Vagina (tissue), 2 donors: Measurements from ENCODE around the gene RASSF7. TPM values are rescaled to one million over a fixed set of nuclear protein-coding genes. Genes with fewer than 3 reads are reported as not detected.

ENCODE experiments used
- DNase-seq, 2 donors: peaks; one replicate each; pipeline ENCODE4 v3.0.0-alpha.2; 2017; ENCODE audit errors: extremely low spot score in 2 of 2
- H3K27ac ChIP-seq: fragments of 200-600 bp; sonication (generic); one replicate; pipeline ENCODE4 v1.5.1; 2019
- H3K27me3 ChIP-seq: fragments of 200-600 bp; sonication (generic); one replicate; pipeline ENCODE4 v1.5.1; 2019
- H3K36me3 ChIP-seq, 2 donors: fragments of 200-600 bp; sonication (generic); one replicate each; pipeline ENCODE4 v1.5.1; 2017 to 2019
- H3K4me1 ChIP-seq: fragments of 200-600 bp; sonication (generic); one replicate; pipeline ENCODE4 v1.5.1; 2019
- H3K4me3 ChIP-seq, 2 donors: fragments of 200-600 bp; sonication (generic); 1 replicate in 1 of 2; 2 replicates in 1 of 2; pipeline ENCODE4 v1.5.1; 2016 to 2019
- H3K9me3 ChIP-seq: fragments of 200-600 bp; sonication (generic); one replicate; pipeline ENCODE4 v1.5.1; 2019
- CTCF ChIP-seq, 3 experiments: fragments of 450-650 bp in 2 of 3; fragments of 200-600 bp in 1 of 3; sonication (generic) in 1 of 3; IDR thresholded peaks; one replicate each; pipeline ENCODE4 v1.5.1; 2017 to 2019; ENCODE audit warnings: antibody characterized with exemption in 3 of 3, mild to moderate bottlenecking in 2 of 3, moderate library complexity in 2 of 3
- POLR2A ChIP-seq, 2 donors: fragments of 450-650 bp; IDR thresholded peaks; one replicate each; pipeline ENCODE4 v1.6.1; 2017; ENCODE audit warnings: antibody characterized with exemption in 2 of 2, mild to moderate bottlenecking in 2 of 2, moderate library complexity in 2 of 2
- POLR2AphosphoS5 ChIP-seq, 2 donors: sonication (generic); formaldehyde crosslinking; IDR thresholded peaks; one replicate each; pipeline ENCODE4 v1.9.0; 2017; ENCODE audit warnings: antibody characterized with exemption in 2 of 2, mild to moderate bottlenecking in 2 of 2, low read depth in 1 of 2; ENCODE audit not compliant: insufficient read depth in 1 of 2
- intact Hi-C: fragments of 100-400 bp; cut with DNase I; formaldehyde crosslinking; loops from one replicate; pipeline ENCODE4 v1.15.1; 2023
- total RNA-seq: library from RNA; depleted of rRNA; stranded (reverse); fragments of >200 nt; gene quantifications from one replicate; pipeline ENCODE4 v1.2.3, GENCODE V29; 2016

RASSF7 gene
- total RNA-seq, 1 donor from 2014 or later = 14.7 TPM

- H3K27ac ChIP-seq = no peak overlapping the region
- TF ChIP-seq POLR2AphosphoS5 (IDR thresholded peaks at IDR 0.05; ENCODE audit: insufficient read depth in 1 of 2, low read depth in 1 of 2) (no peak), CTCF (IDR thresholded peaks at IDR 0.05) (no peak), POLR2A (IDR thresholded peaks at IDR 0.05) (no peak)
- H3K9me3 ChIP-seq = no peaks in the 10 kb centered on the region
- no peak overlapping the region for H3K4me3 ChIP-seq
- no peak for DNase-seq
- peaks cover 20% of the 10 kb centered on the region for H3K4me1 ChIP-seq
- no peaks in the 10 kb centered on the region for H3K36me3 ChIP-seq
- intact Hi-C loops = loop anchor here (10.0 kb wide), 1 partner anchor 171 kb away; no protein-coding TSS in a partner anchor
- H3K27me3 ChIP-seq = peaks cover 14% of the 10 kb centered on the region
Observed at GRCh38 chr11:553083-553987, 7.4 kb upstream of the RASSF7 start.

DNA sequence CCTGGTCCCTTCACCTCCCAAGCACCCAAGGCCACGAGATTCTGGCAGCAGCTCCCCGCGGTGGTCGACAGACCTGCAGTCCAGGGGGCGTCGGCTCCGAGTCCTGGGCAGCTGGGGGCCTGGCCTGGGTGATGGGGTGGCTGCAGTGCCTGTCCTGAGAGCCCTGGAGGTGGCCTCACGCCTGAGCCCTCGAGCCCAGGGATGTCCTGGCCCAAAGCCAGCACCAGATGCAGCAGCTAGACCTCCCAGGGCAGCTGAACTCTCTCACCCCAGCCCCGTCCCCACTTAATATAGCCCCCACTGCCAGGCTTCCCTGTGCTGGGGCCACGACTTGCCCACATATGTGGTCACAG, 6.8 kb upstream of the RASSF7 start:
- Histone ChIP-seq H3K9me3 (no peaks in the 10 kb centered on the region), H3K27ac (no peak overlapping the region), H3K4me3 (no peak overlapping the region), H3K27me3 (peaks cover 14% of the 10 kb centered on the region), H3K4me1 (peaks cover 20% of the 10 kb centered on the region), H3K36me3 (no peaks in the 10 kb centered on the region)
- intact Hi-C loops = loop anchor here (10.0 kb wide), 1 partner anchor 171 kb away; no protein-coding TSS in a partner anchor
- no peak for DNase-seq
- TF ChIP-seq POLR2A (IDR thresholded peaks at IDR 0.05) (no peak), CTCF (IDR thresholded peaks at IDR 0.05) (no peak)

DNA sequence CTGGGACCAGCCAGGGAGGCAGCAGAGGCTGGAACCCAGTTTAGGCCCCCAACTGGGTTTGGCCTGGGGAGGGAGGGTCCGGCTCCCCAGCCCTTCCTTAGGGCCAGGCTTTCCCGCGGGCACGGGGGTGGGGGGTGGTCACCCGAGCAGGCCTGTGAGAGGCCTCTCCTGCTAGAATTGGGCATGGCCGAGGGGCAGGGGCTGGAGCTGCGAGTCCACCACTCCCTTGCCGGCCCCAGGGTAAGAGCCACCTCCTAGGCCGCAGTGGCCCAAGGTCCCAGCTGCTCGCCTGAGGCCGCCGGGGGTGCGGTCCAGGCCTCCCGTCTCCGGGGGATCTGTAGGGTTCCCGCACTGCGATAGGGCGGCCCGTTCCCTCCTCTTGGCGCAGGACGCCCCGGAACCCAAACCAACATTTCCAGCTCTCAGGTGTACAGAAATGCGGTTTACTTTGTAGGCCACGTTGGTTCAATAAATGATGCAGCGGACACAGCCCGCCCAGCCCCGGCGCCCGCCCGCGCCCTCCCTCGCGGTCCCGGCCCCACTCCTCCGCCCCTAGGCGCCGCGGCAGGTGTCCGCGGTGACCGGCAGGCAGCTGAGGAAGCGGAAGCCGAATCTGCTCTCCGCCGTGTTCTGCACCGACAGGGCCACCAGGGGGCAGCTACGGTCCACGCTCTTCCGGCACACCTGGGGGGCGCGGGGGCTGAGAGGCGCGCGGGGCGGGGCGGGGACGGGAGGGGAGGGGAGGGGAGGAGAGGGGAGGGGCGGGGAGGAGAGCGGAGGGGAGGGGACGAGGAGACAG, 6.1 kb upstream of the RASSF7 start:
- no peak for DNase-seq
- intact Hi-C loops = loop anchor here (10.0 kb wide), 1 partner anchor 170 kb away; no protein-coding TSS in a partner anchor
- TF ChIP-seq CTCF (IDR thresholded peaks at IDR 0.05) = peak; percentile 32 to 61 (median 41)
- no peak for TF ChIP-seq POLR2AphosphoS5 (IDR thresholded peaks at IDR 0.05; ENCODE audit: insufficient read depth in 1 of 2, low read depth in 1 of 2)
- peak overlapping the region; percentile 30 to 32 for H3K4me3 ChIP-seq
- peaks cover 20% of the 10 kb centered on the region for H3K4me1 ChIP-seq
- no peaks in the 10 kb centered on the region for H3K36me3 ChIP-seq
- no peaks in the 10 kb centered on the region for H3K9me3 ChIP-seq
- peaks cover 14% of the 10 kb centered on the region for H3K27me3 ChIP-seq
- H3K27ac ChIP-seq = no peak overlapping the region

GRCh38 chr11:555227-555779, 5.5 kb upstream of the RASSF7 start:
- peak overlapping the region; percentile 30 to 32 for H3K4me3 ChIP-seq
- peaks cover 14% of the 10 kb centered on the region for H3K27me3 ChIP-seq
- TF ChIP-seq CTCF (IDR thresholded peaks at IDR 0.05) (no peak), POLR2A (IDR thresholded peaks at IDR 0.05) (no peak), POLR2AphosphoS5 (IDR thresholded peaks at IDR 0.05; ENCODE audit: insufficient read depth in 1 of 2, low read depth in 1 of 2) (no peak)

More at GRCh38 chr11:555227-555779, 5.5 kb upstream of the RASSF7 start:
- Histone ChIP-seq H3K27ac (no peak overlapping the region), H3K9me3 (no peaks in the 10 kb centered on the region), H3K36me3 (no peaks in the 10 kb centered on the region), H3K4me1 (peaks cover 25% of the 10 kb centered on the region)
- intact Hi-C loops = loop anchor here (10.0 kb wide), 1 partner anchor 169 kb away; no protein-coding TSS in a partner anchor
- no peak for DNase-seq
